ENCODE data around the gene PPP3R1. TPM values are rescaled to one million over a fixed set of nuclear protein-coding genes. Genes with fewer than 3 reads are reported as not detected.
"Not testable (repeated sequence)": the region's sequence is repeated elsewhere in the genome, so short reads cannot be mapped to it uniquely, and the experiment has no call there.

PPP3R1 gene
- polyA plus RNA-seq, 4 donors, result 18.1 to 41.9 (median 22.4) TPM

- H3K9me3 ChIP-seq (ENCODE audit: control insufficient read depth in 2 of 2, insufficient read depth in 1 of 2, low read depth in 1 of 2, low read length in 1 of 2), result no peaks in the 10 kb centered on the region
- no peak overlapping the region for H3K4me3 ChIP-seq (ENCODE audit: low read depth in 1 of 3, low read length in 3 of 3)
- peaks cover 0 to 11% (median 2%) of the 10 kb centered on the region in 3 donors for H3K36me3 ChIP-seq (ENCODE audit: control insufficient read depth in 3 of 3, insufficient read depth in 2 of 3, low read depth in 1 of 3, low read length in 3 of 3)
- no peak for FAIRE-seq
- 26 to 36% (median 30%) methylated on average over 1 of the region's 1 CpG for WGBS, 3 donors
- H3K27me3 ChIP-seq (ENCODE audit: control insufficient read depth in 3 of 3, insufficient read depth in 3 of 3, low read length in 3 of 3), result no peaks in the 10 kb centered on the region
- no peak overlapping the region for H3K27ac ChIP-seq (ENCODE audit: low read depth in 1 of 3, low read length in 2 of 3)
- no peak for DNase-seq
- H3K4me1 ChIP-seq (ENCODE audit: control insufficient read depth in 3 of 3, insufficient read depth in 2 of 3, low read depth in 1 of 3, low read length in 2 of 3), result peaks cover 0 to 4% (median 3%) of the 10 kb centered on the region in 3 donors
Measured at GRCh38 chr2:68187329-68187728, 65.0 kb downstream of the PPP3R1 start.

- Histone ChIP-seq H3K36me3 (ENCODE audit: control insufficient read depth in 3 of 3, insufficient read depth in 2 of 3, low read depth in 1 of 3, low read length in 3 of 3) (peaks cover 4 to 15% (median 8%) of the 10 kb centered on the region in 3 donors), H3K9me3 (ENCODE audit: control insufficient read depth in 2 of 2, insufficient read depth in 1 of 2, low read depth in 1 of 2, low read length in 1 of 2) (no peaks in the 10 kb centered on the region), H3K4me3 (ENCODE audit: low read depth in 1 of 3, low read length in 3 of 3) (no peak overlapping the region), H3K27ac (ENCODE audit: low read depth in 1 of 3, low read length in 2 of 3) (no peak overlapping the region), H3K27me3 (ENCODE audit: control insufficient read depth in 3 of 3, insufficient read depth in 3 of 3, low read length in 3 of 3) (no peaks in the 10 kb centered on the region), H3K4me1 (ENCODE audit: control insufficient read depth in 3 of 3, insufficient read depth in 2 of 3, low read depth in 1 of 3, low read length in 2 of 3) (no peaks in the 10 kb centered on the region)
- DNase-seq, result peak; percentile 26 to 62
- no peak for FAIRE-seq
- WGBS, 3 donors, result 42 to 59% (median 53%) methylated on average over 5 of the region's 5 CpGs
Measured at GRCh38 chr2:68185541-68186164, 66.7 kb downstream of the PPP3R1 start.

- 97 to 100% (median 98%) methylated on average over 1 of the region's 1 CpG for WGBS, 3 donors
Measured at GRCh38 chr2:68182902-68183301, 69.4 kb downstream of the PPP3R1 start.

GRCh38 chr2:68178954-68179627, 73.2 kb downstream of the PPP3R1 start:
- no peak for FAIRE-seq

More at GRCh38 chr2:68182902-68183301, 69.4 kb downstream of the PPP3R1 start:
- peaks cover 4 to 16% (median 11%) of the 10 kb centered on the region in 3 donors for H3K36me3 ChIP-seq (ENCODE audit: control insufficient read depth in 3 of 3, insufficient read depth in 2 of 3, low read depth in 1 of 3, low read length in 3 of 3)
- no peaks in the 10 kb centered on the region for H3K4me1 ChIP-seq (ENCODE audit: control insufficient read depth in 3 of 3, insufficient read depth in 2 of 3, low read depth in 1 of 3, low read length in 2 of 3)
- H3K4me3 ChIP-seq (ENCODE audit: low read depth in 1 of 3, low read length in 3 of 3), result no peak overlapping the region
- H3K27me3 ChIP-seq (ENCODE audit: control insufficient read depth in 3 of 3, insufficient read depth in 3 of 3, low read length in 3 of 3), result no peaks in the 10 kb centered on the region
- no peaks in the 10 kb centered on the region for H3K9me3 ChIP-seq (ENCODE audit: control insufficient read depth in 2 of 2, insufficient read depth in 1 of 2, low read depth in 1 of 2, low read length in 1 of 2)
- H3K27ac ChIP-seq (ENCODE audit: low read depth in 1 of 3, low read length in 2 of 3), result no peak overlapping the region
- FAIRE-seq (no peak), DNase-seq (no peak)

GRCh38 chr2:68178432-68178831, 73.9 kb downstream of the PPP3R1 start:
- whole genome bisulfite sequencing, 3 donors, result 97 to 99% (median 98%) methylated on average over 3 of the region's 3 CpGs
- no peak for DNase-seq
- Histone ChIP-seq H3K4me1 (ENCODE audit: control insufficient read depth in 3 of 3, insufficient read depth in 2 of 3, low read depth in 1 of 3, low read length in 2 of 3) (no peaks in the 10 kb centered on the region), H3K36me3 (ENCODE audit: control insufficient read depth in 3 of 3, insufficient read depth in 2 of 3, low read depth in 1 of 3, low read length in 3 of 3) (peaks cover 7 to 20% (median 13%) of the 10 kb centered on the region in 3 donors), H3K27ac (ENCODE audit: low read depth in 1 of 3, low read length in 2 of 3) (no peak overlapping the region), H3K9me3 (ENCODE audit: control insufficient read depth in 2 of 2, insufficient read depth in 1 of 2, low read depth in 1 of 2, low read length in 1 of 2) (no peaks in the 10 kb centered on the region), H3K27me3 (ENCODE audit: control insufficient read depth in 3 of 3, insufficient read depth in 3 of 3, low read length in 3 of 3) (no peaks in the 10 kb centered on the region), H3K4me3 (ENCODE audit: low read depth in 1 of 3, low read length in 3 of 3) (no peak overlapping the region)
- FAIRE-seq, result no peak

More at GRCh38 chr2:68178954-68179627, 73.2 kb downstream of the PPP3R1 start:
- Histone ChIP-seq H3K27me3 (ENCODE audit: control insufficient read depth in 3 of 3, insufficient read depth in 3 of 3, low read length in 3 of 3) (no peaks in the 10 kb centered on the region), H3K4me3 (ENCODE audit: low read depth in 1 of 3, low read length in 3 of 3) (no peak overlapping the region), H3K27ac (ENCODE audit: low read depth in 1 of 3, low read length in 2 of 3) (no peak overlapping the region), H3K9me3 (ENCODE audit: control insufficient read depth in 2 of 2, insufficient read depth in 1 of 2, low read depth in 1 of 2, low read length in 1 of 2) (no peaks in the 10 kb centered on the region), H3K4me1 (ENCODE audit: control insufficient read depth in 3 of 3, insufficient read depth in 2 of 3, low read depth in 1 of 3, low read length in 2 of 3) (no peaks in the 10 kb centered on the region), H3K36me3 (ENCODE audit: control insufficient read depth in 3 of 3, insufficient read depth in 2 of 3, low read depth in 1 of 3, low read length in 3 of 3) (peaks cover 7 to 20% (median 11%) of the 10 kb centered on the region in 3 donors)
- 70 to 90% (median 88%) methylated on average over 4 of the region's 4 CpGs for WGBS, 3 donors
- DNase-seq, result no peak

GRCh38 chr2:68177541-68177940, 74.8 kb downstream of the PPP3R1 start:
- 42 to 68% (median 44%) methylated on average over 2 of the region's 2 CpGs for WGBS, 3 donors
- DNase-seq, result no peak
- Histone ChIP-seq H3K36me3 (ENCODE audit: control insufficient read depth in 3 of 3, insufficient read depth in 2 of 3, low read depth in 1 of 3, low read length in 3 of 3) (peaks cover 7 to 18% (median 11%) of the 10 kb centered on the region in 3 donors), H3K4me3 (ENCODE audit: low read depth in 1 of 3, low read length in 3 of 3) (no peak overlapping the region), H3K4me1 (ENCODE audit: control insufficient read depth in 3 of 3, insufficient read depth in 2 of 3, low read depth in 1 of 3, low read length in 2 of 3) (no peaks in the 10 kb centered on the region), H3K27ac (ENCODE audit: low read depth in 1 of 3, low read length in 2 of 3) (no peak overlapping the region), H3K9me3 (ENCODE audit: control insufficient read depth in 2 of 2, insufficient read depth in 1 of 2, low read depth in 1 of 2, low read length in 1 of 2) (no peaks in the 10 kb centered on the region), H3K27me3 (ENCODE audit: control insufficient read depth in 3 of 3, insufficient read depth in 3 of 3, low read length in 3 of 3) (no peaks in the 10 kb centered on the region)
- no peak for FAIRE-seq

GRCh38 chr2:68176657-68177056, 75.7 kb downstream of the PPP3R1 start:
- WGBS, 3 donors, result 68 to 72% (median 70%) methylated on average over 7 of the region's 7 CpGs
- peaks cover 7 to 19% (median 7%) of the 10 kb centered on the region in 3 donors for H3K36me3 ChIP-seq (ENCODE audit: control insufficient read depth in 3 of 3, insufficient read depth in 2 of 3, low read depth in 1 of 3, low read length in 3 of 3)
- no peak for DNase-seq
- H3K27me3 ChIP-seq (ENCODE audit: control insufficient read depth in 3 of 3, insufficient read depth in 3 of 3, low read length in 3 of 3), result no peaks in the 10 kb centered on the region
- no peaks in the 10 kb centered on the region for H3K9me3 ChIP-seq (ENCODE audit: control insufficient read depth in 2 of 2, insufficient read depth in 1 of 2, low read depth in 1 of 2, low read length in 1 of 2)
- no peaks in the 10 kb centered on the region for H3K4me1 ChIP-seq (ENCODE audit: control insufficient read depth in 3 of 3, insufficient read depth in 2 of 3, low read depth in 1 of 3, low read length in 2 of 3)
- no peak overlapping the region for H3K4me3 ChIP-seq (ENCODE audit: low read depth in 1 of 3, low read length in 3 of 3)
- FAIRE-seq, result no peak
- H3K27ac ChIP-seq (ENCODE audit: low read depth in 1 of 3, low read length in 2 of 3), result no peak overlapping the region

- not testable (repeated sequence) for H3K27ac ChIP-seq (ENCODE audit: low read depth in 1 of 3, low read length in 2 of 3); FAIRE-seq; H3K4me3 ChIP-seq (ENCODE audit: low read depth in 1 of 3, low read length in 3 of 3); H3K4me1 ChIP-seq (ENCODE audit: control insufficient read depth in 3 of 3, insufficient read depth in 2 of 3, low read depth in 1 of 3, low read length in 2 of 3); H3K27me3 ChIP-seq (ENCODE audit: control insufficient read depth in 3 of 3, insufficient read depth in 3 of 3, low read length in 3 of 3); H3K9me3 ChIP-seq (ENCODE audit: control insufficient read depth in 2 of 2, insufficient read depth in 1 of 2, low read depth in 1 of 2, low read length in 1 of 2); DNase-seq
- 94 to 99% (median 96%) methylated on average over 4 of the region's 4 CpGs for WGBS, 3 donors
- peaks cover 3 to 16% (median 4%) of the 10 kb centered on the region in 3 donors for H3K36me3 ChIP-seq (ENCODE audit: control insufficient read depth in 3 of 3, insufficient read depth in 2 of 3, low read depth in 1 of 3, low read length in 3 of 3)
Measured at GRCh38 chr2:68175210-68175609, 77.1 kb downstream of the PPP3R1 start.
